HL-60 (cell line): ENCODE measurements around the gene UGT1A7.

Source experiments
- CTCF ChIP-seq: IDR thresholded peaks from one replicate; pipeline ENCODE4 v1.5.1; 2011; ENCODE audit warnings: low read length, control low read depth, inconsistent platforms; ENCODE audit not compliant: insufficient read depth
- POLR2AphosphoS5 ChIP-seq: IDR thresholded peaks from 2 replicates; pipeline ENCODE4 v1.6.1; 2012; ENCODE audit warnings: low read depth

GRCh38 chr2:233822101-233822771 lies 140.5 kb downstream of the UGT1A7 start:
- TF ChIP-seq CTCF (no peak), POLR2AphosphoS5 (no peak)
